Panc1 (cell line): Measurements from ENCODE around the gene PAK6. TPM values are rescaled to one million over a fixed set of nuclear protein-coding genes. Genes with fewer than 3 reads are reported as not detected.

Experiments used
- ATAC-seq: fragments of 200-7000 bp; cut with Tn5 transposase; 2 replicates; pipeline ENCODE4 v1.9.1; 2020; ENCODE audit warnings: mild to moderate bottlenecking, moderate library complexity
- BruUV-seq: library from RNA; stranded (reverse); fragments of 400-500 nt; replicated peaks from 2 replicates; lab custom pipeline; 2021; lab: Mats Ljungman, UMichigan
- CTCF ChIA-PET: fragments of 300-600 bp; sonication (Branson Sonifier 250); formaldehyde crosslinking; loops from one replicate; lab custom pipeline; 2022; ENCODE audit warnings: antibody characterized with exemption; lab: Charles Lee
- POLR2A ChIA-PET: fragments of 300-600 bp; sonication (Branson Sonifier 250); formaldehyde crosslinking; loops from one replicate; lab custom pipeline; 2022; ENCODE audit warnings: antibody characterized with exemption; lab: Charles Lee
- DNase-seq: peaks from one replicate; pipeline ENCODE4 v3.0.0-alpha.2; 2010; ENCODE audit warnings: low read depth, low spot score
- H3K27ac ChIP-seq: 2 replicates; pipeline ENCODE4 v1.5.1; 2011; ENCODE audit warnings: mild to moderate bottlenecking, low read length, inconsistent platforms
- H3K27me3 ChIP-seq: fragments of 200-500 bp; sonication (Bioruptor generic); 2 replicates; pipeline ENCODE4 v1.6.0; 2014; ENCODE audit warnings: low read length, inconsistent platforms; ENCODE audit not compliant: control insufficient read depth, insufficient read depth
- H3K36me3 ChIP-seq: fragments of 200-500 bp; sonication (Bioruptor generic); 2 replicates; pipeline ENCODE4 v1.5.1; 2014; ENCODE audit warnings: inconsistent platforms, mild to moderate bottlenecking, low read length, moderate library complexity; ENCODE audit not compliant: control insufficient read depth, insufficient read depth
- H3K4me1 ChIP-seq: 2 replicates; pipeline ENCODE4 v1.5.1; 2011; ENCODE audit warnings: inconsistent platforms, mild to moderate bottlenecking, low read length, moderate library complexity; ENCODE audit not compliant: control insufficient read depth, insufficient read depth
- H3K4me3 ChIP-seq, 2 experiments: 2 replicates each; pipeline ENCODE4 v1.5.1; 2011 to 2012; ENCODE audit warnings: low read depth in 2 of 2, low read length in 2 of 2, mild to moderate bottlenecking in 2 of 2, inconsistent platforms in 1 of 2, moderate library complexity in 1 of 2
- H3K9me3 ChIP-seq: fragments of 200-500 bp; sonication (Bioruptor generic); 2 replicates; pipeline ENCODE4 v1.5.1; 2014; ENCODE audit warnings: low read depth, mild to moderate bottlenecking, inconsistent platforms, low read length, moderate library complexity; ENCODE audit not compliant: control insufficient read depth, insufficient read depth
- POLR2AphosphoS5 ChIP-seq: IDR thresholded peaks from 2 replicates; pipeline ENCODE4 v1.6.1; 2012; ENCODE audit warnings: mild to moderate bottlenecking, low read depth, low read length, moderate library complexity
- SIN3A ChIP-seq: IDR thresholded peaks from 2 replicates; pipeline ENCODE4 v1.6.1; 2012; ENCODE audit warnings: low read depth, mild to moderate bottlenecking, low read length, moderate library complexity, borderline replicate concordance; ENCODE audit not compliant: insufficient read depth
- TCF7L2 ChIP-seq: IDR thresholded peaks from 2 replicates; pipeline ENCODE4 v1.6.1; 2011; ENCODE audit warnings: mild to moderate bottlenecking, low read depth, low read length, inconsistent platforms
- in situ Hi-C: cut with HindIII; loops from 2 replicates; pipeline ENCODE4 v1.10.0; 2016; ENCODE audit warnings: low sequenced_read_pairs, low pct_unique_long_range_greater_than_20kb
- intact Hi-C: fragments of 100-400 bp; cut with micrococcal nuclease; formaldehyde crosslinking; loops from one replicate; pipeline ENCODE4 v1.10.0; 2022; ENCODE audit not compliant: unreplicated experiment
- total RNA-seq: library from RNA; stranded (reverse); gene quantifications from one replicate; pipeline ENCODE4 v1.2.1, GENCODE V29; 2021; ENCODE audit not compliant: unreplicated experiment
- TF ChIP-seq, protein P1 (sequence below), 2 experiments: IDR thresholded peaks; 2 replicates each; pipeline ENCODE4 v1.6.1; 2011 to 2012; ENCODE audit warnings: low read depth in 2 of 2, control low read depth in 1 of 2, low read length in 1 of 2, mild to moderate bottlenecking in 1 of 2, moderate library complexity in 1 of 2; ENCODE audit not compliant: insufficient read depth in 1 of 2
- TF ChIP-seq, protein P2 (sequence below): fragments of 450-650 bp; IDR thresholded peaks from 2 replicates; pipeline ENCODE4 v1.5.1; 2017; ENCODE audit warnings: mild to moderate bottlenecking

PAK6 gene
- total RNA-seq, 1 experiment from 2014 or later = 6.3 TPM

DNA sequence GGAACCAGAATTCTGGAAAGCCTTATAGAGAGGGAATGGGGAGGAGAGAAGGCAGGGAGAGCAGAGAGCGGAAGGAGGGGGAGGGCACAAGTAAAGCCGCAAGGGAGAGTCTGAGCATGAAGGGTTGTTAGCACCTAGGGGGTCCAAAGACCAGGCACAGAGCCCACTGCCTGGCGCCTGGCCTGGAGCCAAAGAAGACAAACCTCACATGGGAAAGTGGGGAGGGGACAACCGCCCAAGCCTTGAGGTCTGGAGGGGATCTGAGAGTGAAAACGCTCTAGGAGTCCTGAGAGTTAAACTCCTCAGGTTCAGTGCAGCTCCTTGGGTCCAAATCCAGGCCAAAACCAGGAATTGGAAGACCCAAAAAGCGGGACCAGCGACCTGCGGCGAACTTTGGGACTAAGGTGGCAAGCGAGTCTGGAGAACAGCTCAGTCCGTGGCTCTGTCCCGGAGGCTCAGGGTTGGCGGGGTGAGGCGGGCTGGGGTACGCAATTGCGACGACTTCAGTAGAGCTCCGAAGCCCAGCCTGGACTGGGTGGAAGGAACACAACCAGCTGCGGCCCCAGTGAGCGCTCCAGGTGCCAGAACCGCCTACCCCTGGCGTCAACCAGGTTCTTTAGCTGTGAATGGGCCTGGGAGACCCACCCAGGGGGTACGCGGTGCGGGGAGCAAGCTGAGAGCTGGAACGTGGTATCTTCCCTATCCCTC, 83.8 kb downstream of the PAK6 start:
- in situ Hi-C loops = no loop called here
- Histone ChIP-seq H3K27me3 (no peaks in the 10 kb centered on the region), H3K4me3 (peak overlapping the region; percentile 55 to 63), H3K27ac (no peak overlapping the region), H3K9me3 (no peaks in the 10 kb centered on the region), H3K4me1 (peaks cover 22% of the 10 kb centered on the region), H3K36me3 (no peaks in the 10 kb centered on the region)
- no peak for DNase-seq
- ATAC-seq = peak; percentile 1; the same call in 1 of the 2 replicates
- TF ChIP-seq, protein P1, sequence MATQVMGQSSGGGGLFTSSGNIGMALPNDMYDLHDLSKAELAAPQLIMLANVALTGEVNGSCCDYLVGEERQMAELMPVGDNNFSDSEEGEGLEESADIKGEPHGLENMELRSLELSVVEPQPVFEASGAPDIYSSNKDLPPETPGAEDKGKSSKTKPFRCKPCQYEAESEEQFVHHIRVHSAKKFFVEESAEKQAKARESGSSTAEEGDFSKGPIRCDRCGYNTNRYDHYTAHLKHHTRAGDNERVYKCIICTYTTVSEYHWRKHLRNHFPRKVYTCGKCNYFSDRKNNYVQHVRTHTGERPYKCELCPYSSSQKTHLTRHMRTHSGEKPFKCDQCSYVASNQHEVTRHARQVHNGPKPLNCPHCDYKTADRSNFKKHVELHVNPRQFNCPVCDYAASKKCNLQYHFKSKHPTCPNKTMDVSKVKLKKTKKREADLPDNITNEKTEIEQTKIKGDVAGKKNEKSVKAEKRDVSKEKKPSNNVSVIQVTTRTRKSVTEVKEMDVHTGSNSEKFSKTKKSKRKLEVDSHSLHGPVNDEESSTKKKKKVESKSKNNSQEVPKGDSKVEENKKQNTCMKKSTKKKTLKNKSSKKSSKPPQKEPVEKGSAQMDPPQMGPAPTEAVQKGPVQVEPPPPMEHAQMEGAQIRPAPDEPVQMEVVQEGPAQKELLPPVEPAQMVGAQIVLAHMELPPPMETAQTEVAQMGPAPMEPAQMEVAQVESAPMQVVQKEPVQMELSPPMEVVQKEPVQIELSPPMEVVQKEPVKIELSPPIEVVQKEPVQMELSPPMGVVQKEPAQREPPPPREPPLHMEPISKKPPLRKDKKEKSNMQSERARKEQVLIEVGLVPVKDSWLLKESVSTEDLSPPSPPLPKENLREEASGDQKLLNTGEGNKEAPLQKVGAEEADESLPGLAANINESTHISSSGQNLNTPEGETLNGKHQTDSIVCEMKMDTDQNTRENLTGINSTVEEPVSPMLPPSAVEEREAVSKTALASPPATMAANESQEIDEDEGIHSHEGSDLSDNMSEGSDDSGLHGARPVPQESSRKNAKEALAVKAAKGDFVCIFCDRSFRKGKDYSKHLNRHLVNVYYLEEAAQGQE (IDR thresholded peaks at IDR 0.05; ENCODE audit: insufficient read depth in 1 of 2, low read depth in 2 of 2, low read length in 1 of 2) = no peak
- TF ChIP-seq TCF7L2 (no peak), POLR2AphosphoS5 (no peak), SIN3A (no peak)
- TF ChIP-seq, protein P2, sequence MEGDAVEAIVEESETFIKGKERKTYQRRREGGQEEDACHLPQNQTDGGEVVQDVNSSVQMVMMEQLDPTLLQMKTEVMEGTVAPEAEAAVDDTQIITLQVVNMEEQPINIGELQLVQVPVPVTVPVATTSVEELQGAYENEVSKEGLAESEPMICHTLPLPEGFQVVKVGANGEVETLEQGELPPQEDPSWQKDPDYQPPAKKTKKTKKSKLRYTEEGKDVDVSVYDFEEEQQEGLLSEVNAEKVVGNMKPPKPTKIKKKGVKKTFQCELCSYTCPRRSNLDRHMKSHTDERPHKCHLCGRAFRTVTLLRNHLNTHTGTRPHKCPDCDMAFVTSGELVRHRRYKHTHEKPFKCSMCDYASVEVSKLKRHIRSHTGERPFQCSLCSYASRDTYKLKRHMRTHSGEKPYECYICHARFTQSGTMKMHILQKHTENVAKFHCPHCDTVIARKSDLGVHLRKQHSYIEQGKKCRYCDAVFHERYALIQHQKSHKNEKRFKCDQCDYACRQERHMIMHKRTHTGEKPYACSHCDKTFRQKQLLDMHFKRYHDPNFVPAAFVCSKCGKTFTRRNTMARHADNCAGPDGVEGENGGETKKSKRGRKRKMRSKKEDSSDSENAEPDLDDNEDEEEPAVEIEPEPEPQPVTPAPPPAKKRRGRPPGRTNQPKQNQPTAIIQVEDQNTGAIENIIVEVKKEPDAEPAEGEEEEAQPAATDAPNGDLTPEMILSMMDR = no peak
- intact Hi-C loops = loop anchor here (5.0 kb wide), 1 partner anchor 100 kb away; no protein-coding TSS in a partner anchor
- POLR2A ChIA-PET = interaction anchor here (0.9 kb wide), 1 partner anchor 16 kb away, joined by 4 read pairs; no protein-coding TSS in a partner anchor
- CTCF ChIA-PET = interaction anchor here (0.6 to 3.2 kb wide), 8 partner anchors 10 to 1430 kb away, joined by 3 to 30 read pairs (median 4); partner anchors contain the start of gene CCDC9B
- no TSS peak for BruUV-seq

DNA sequence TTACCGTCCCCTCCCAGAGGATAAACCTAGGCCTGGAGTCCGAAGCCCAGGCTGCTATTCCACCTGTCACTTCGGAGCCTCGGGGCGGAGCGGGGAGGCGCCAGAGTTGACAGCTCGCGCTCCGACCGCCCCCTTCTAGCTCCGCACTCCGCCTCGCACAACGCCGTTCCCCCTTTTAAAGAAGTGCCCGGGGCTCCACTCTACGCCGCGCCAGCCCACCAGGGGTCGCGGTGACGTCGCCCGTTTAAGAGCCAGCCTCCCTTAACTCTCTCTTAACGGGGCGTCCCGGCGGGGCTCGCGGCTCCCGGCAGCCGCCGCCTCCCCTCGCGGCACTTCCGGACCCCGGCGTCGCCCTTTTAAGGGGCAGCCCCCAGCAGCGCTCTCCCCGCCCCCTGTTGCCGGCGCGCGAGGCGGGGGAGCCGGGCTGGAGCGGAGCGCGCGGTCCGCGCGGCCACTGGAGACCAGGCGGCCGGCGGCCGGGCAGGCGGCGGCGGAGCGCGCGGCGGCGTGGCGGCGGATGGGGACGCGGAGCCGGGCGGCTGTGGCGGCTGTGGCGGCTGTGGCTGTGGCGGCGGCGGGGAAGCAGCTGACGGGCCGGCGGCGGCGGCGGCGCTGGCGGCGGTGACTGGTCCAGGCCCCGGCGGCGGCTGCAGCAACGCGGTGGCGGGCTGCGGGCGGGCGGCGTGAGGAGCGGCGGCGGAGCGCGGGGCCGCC, 84.5 kb downstream of the PAK6 start, which contains the start of gene INAFM2:
Gene INAFM2, plus strand, starts transcription at position 454 of the 714 bp plus-strand sequence. CDS start 364 bp downstream, outside the sequence.
- ChIA-PET POLR2A (interaction anchor here (0.9 kb wide), 1 partner anchor 15 kb away, joined by 4 read pairs; no protein-coding TSS in a partner anchor), CTCF (interaction anchor here (0.6 to 3.2 kb wide), 9 partner anchors 11 to 1430 kb away, joined by 3 to 30 read pairs (median 4); partner anchors contain the start of gene CCDC9B)
- Histone ChIP-seq H3K4me1 (peaks cover 25% of the 10 kb centered on the region), H3K9me3 (no peaks in the 10 kb centered on the region), H3K27me3 (no peaks in the 10 kb centered on the region), H3K36me3 (no peaks in the 10 kb centered on the region), H3K4me3 (peak within 1 kb of the TSS; percentile 55 to 63), H3K27ac (no peak within 1 kb of the TSS)
- in situ Hi-C loops (no loop called here), intact Hi-C loops (loop anchor here (5.0 kb wide), 1 partner anchor 99 kb away; no protein-coding TSS in a partner anchor)
- TF ChIP-seq SIN3A (peak; percentile 85), TCF7L2 (0 out of 2 replicates have a peak, but pooled peaks have one; percentile 31)
- TF ChIP-seq, protein P1 (IDR thresholded peaks at IDR 0.05; ENCODE audit: insufficient read depth in 1 of 2, low read depth in 2 of 2, low read length in 1 of 2) = no peak
- TF ChIP-seq, protein P2 = peak; percentile 51; the same call in 1 of the 2 replicates
- peak; percentile 91 for ATAC-seq
- no TSS peak for BruUV-seq
- DNase-seq = no peak
